HUES6 (cell line): ENCODE measurements around the gene USP3.

Experiments
- H3K27ac ChIP-seq: 2 replicates; pipeline ENCODE4 v1.7.0; 2013; ENCODE audit warnings: low read depth, mild to moderate bottlenecking, low read length, inconsistent platforms
- H3K27me3 ChIP-seq: 2 replicates; pipeline ENCODE4 v1.6.1; 2013; ENCODE audit warnings: low read length; ENCODE audit not compliant: control insufficient read depth, insufficient read depth
- H3K36me3 ChIP-seq: 2 replicates; pipeline ENCODE4 v1.6.1; 2013; ENCODE audit warnings: low read length; ENCODE audit not compliant: control insufficient read depth, insufficient read depth
- H3K4me1 ChIP-seq: 2 replicates; pipeline ENCODE4 v1.6.1; 2013; ENCODE audit warnings: low read length; ENCODE audit not compliant: control insufficient read depth, insufficient read depth
- H3K4me3 ChIP-seq: 2 replicates; pipeline ENCODE4 v1.5.1; 2013; ENCODE audit warnings: low read depth, low read length
- H3K9ac ChIP-seq: one replicate; pipeline ENCODE4 v1.6.1; 2013; ENCODE audit warnings: mild to moderate bottlenecking, low read length
- H3K9me3 ChIP-seq: 2 replicates; pipeline ENCODE4 v1.6.1; 2013; ENCODE audit warnings: low read depth, low read length; ENCODE audit not compliant: control insufficient read depth, insufficient read depth

USP3 gene

GRCh38 chr15:63555507-63555906, 51.1 kb downstream of the USP3 start:
- H3K9me3 ChIP-seq = no peaks in the 10 kb centered on the region
- 0 out of 2 replicates have a peak, but pooled peaks cover 3% of the 10 kb centered on the region for H3K36me3 ChIP-seq
- H3K4me1 ChIP-seq = peaks cover 32% of the 10 kb centered on the region
- H3K27ac ChIP-seq = no peak overlapping the region
- H3K4me3 ChIP-seq = no peak overlapping the region
- no peak overlapping the region for H3K9ac ChIP-seq
- no peaks in the 10 kb centered on the region for H3K27me3 ChIP-seq

GRCh38 chr15:63556246-63556645, 51.9 kb downstream of the USP3 start:
- peaks cover 39% of the 10 kb centered on the region for H3K4me1 ChIP-seq
- H3K36me3 ChIP-seq = 0 out of 2 replicates have a peak, but pooled peaks cover 3% of the 10 kb centered on the region
- no peak overlapping the region for H3K4me3 ChIP-seq
- no peaks in the 10 kb centered on the region for H3K27me3 ChIP-seq
- no peak overlapping the region for H3K9ac ChIP-seq
- H3K27ac ChIP-seq = no peak overlapping the region
- no peaks in the 10 kb centered on the region for H3K9me3 ChIP-seq

GRCh38 chr15:63556736-63557135, 52.3 kb downstream of the USP3 start:
- H3K36me3 ChIP-seq = 0 out of 2 replicates have a peak, but pooled peaks cover 3% of the 10 kb centered on the region
- H3K27ac ChIP-seq = no peak overlapping the region
- no peaks in the 10 kb centered on the region for H3K9me3 ChIP-seq
- H3K4me1 ChIP-seq = peaks cover 41% of the 10 kb centered on the region
- no peaks in the 10 kb centered on the region for H3K27me3 ChIP-seq
- H3K9ac ChIP-seq = no peak overlapping the region
- no peak overlapping the region for H3K4me3 ChIP-seq

- Histone ChIP-seq H3K4me1 (peaks cover 28% of the 10 kb centered on the region), H3K27ac (peak overlapping the region; percentile 72), H3K9me3 (no peaks in the 10 kb centered on the region), H3K9ac (no peak overlapping the region), H3K27me3 (no peaks in the 10 kb centered on the region), H3K36me3 (peaks cover 11% of the 10 kb centered on the region; the same call in 1 of the 2 replicates), H3K4me3 (no peak overlapping the region)
These were observed 55.4 kb downstream of the USP3 start for GRCh38 chr15:63559753-63560152.

GRCh38 chr15:63560741-63561448, 56.5 kb downstream of the USP3 start:
- Histone ChIP-seq H3K9me3 (no peaks in the 10 kb centered on the region), H3K9ac (no peak overlapping the region), H3K36me3 (peaks cover 11% of the 10 kb centered on the region; the same call in 1 of the 2 replicates), H3K27ac (no peak overlapping the region; the same call in 1 of the 2 replicates), H3K27me3 (no peaks in the 10 kb centered on the region), H3K4me3 (no peak overlapping the region), H3K4me1 (peaks cover 28% of the 10 kb centered on the region)

- no peak overlapping the region for H3K4me3 ChIP-seq
- peaks cover 20% of the 10 kb centered on the region for H3K4me1 ChIP-seq
- H3K36me3 ChIP-seq = peaks cover 8% of the 10 kb centered on the region; the same call in 1 of the 2 replicates
- no peak overlapping the region for H3K9ac ChIP-seq
- H3K9me3 ChIP-seq = no peaks in the 10 kb centered on the region
- H3K27me3 ChIP-seq = no peaks in the 10 kb centered on the region
- H3K27ac ChIP-seq = no peak overlapping the region
These were observed 59.7 kb downstream of the USP3 start for GRCh38 chr15:63564093-63564492.

- Histone ChIP-seq H3K4me1 (peaks cover 7% of the 10 kb centered on the region), H3K27ac (no peak overlapping the region), H3K27me3 (no peaks in the 10 kb centered on the region), H3K9ac (no peak overlapping the region), H3K4me3 (no peak overlapping the region), H3K9me3 (no peaks in the 10 kb centered on the region), H3K36me3 (peaks cover 12% of the 10 kb centered on the region; the same call in 1 of the 2 replicates)
These were observed 61.3 kb downstream of the USP3 start for GRCh38 chr15:63565536-63566186.

GRCh38 chr15:63572749-63573464, 68.5 kb downstream of the USP3 start:
- H3K27me3 ChIP-seq = no peaks in the 10 kb centered on the region
- H3K36me3 ChIP-seq = peaks cover 21% of the 10 kb centered on the region
- H3K9ac ChIP-seq = no peak overlapping the region
- H3K4me1 ChIP-seq = no peaks in the 10 kb centered on the region
- H3K9me3 ChIP-seq = no peaks in the 10 kb centered on the region
- H3K27ac ChIP-seq = no peak overlapping the region
- no peak overlapping the region for H3K4me3 ChIP-seq

- H3K9ac ChIP-seq = no peak overlapping the region
- H3K4me3 ChIP-seq = no peak overlapping the region
- H3K9me3 ChIP-seq = no peaks in the 10 kb centered on the region
- no peaks in the 10 kb centered on the region for H3K27me3 ChIP-seq
- peaks cover 21% of the 10 kb centered on the region for H3K36me3 ChIP-seq
- H3K27ac ChIP-seq = no peak overlapping the region
- H3K4me1 ChIP-seq = no peaks in the 10 kb centered on the region
These were observed 69.1 kb downstream of the USP3 start for GRCh38 chr15:63573533-63573932.

- no peaks in the 10 kb centered on the region for H3K9me3 ChIP-seq
- no peaks in the 10 kb centered on the region for H3K4me1 ChIP-seq
- no peak overlapping the region for H3K27ac ChIP-seq
- no peaks in the 10 kb centered on the region for H3K27me3 ChIP-seq
- H3K36me3 ChIP-seq = peaks cover 20% of the 10 kb centered on the region
- no peak overlapping the region for H3K9ac ChIP-seq
- no peak overlapping the region for H3K4me3 ChIP-seq
These were observed 70.9 kb downstream of the USP3 start for GRCh38 chr15:63575312-63575711.

GRCh38 chr15:63576441-63576840, 72.0 kb downstream of the USP3 start:
- Histone ChIP-seq H3K9ac (no peak overlapping the region), H3K27ac (no peak overlapping the region), H3K9me3 (no peaks in the 10 kb centered on the region), H3K36me3 (peaks cover 11% of the 10 kb centered on the region), H3K4me1 (no peaks in the 10 kb centered on the region), H3K27me3 (no peaks in the 10 kb centered on the region), H3K4me3 (no peak overlapping the region)
